Gastrocnemius medialis (tissue), 4 donors: ENCODE results near the gene HSFX2. TPM values are rescaled to one million over a fixed set of nuclear protein-coding genes. Genes with fewer than 3 reads are reported as not detected.
"Not testable (repeated sequence)": the region's sequence is repeated elsewhere in the genome, so short reads cannot be mapped to it uniquely, and the experiment has no call there.

Experiments used
- ATAC-seq, 2 donors: fragments of 150-250 bp; one replicate each; pipeline ENCODE4 v1.9.1; 2016
- DNase-seq, 2 donors: peaks; one replicate each; pipeline ENCODE4 v3.0.0-alpha.2; 2019
- H3K27ac ChIP-seq, 4 donors: fragments of 200-600 bp; sonication (generic); 1 replicate in 1 of 4; 2 replicates in 3 of 4; pipeline ENCODE4 v1.5.1; 2016 to 2018; ENCODE audit warnings: mild to moderate bottlenecking in 2 of 4, moderate library complexity in 1 of 4
- H3K27me3 ChIP-seq, 3 donors: fragments of 200-600 bp; sonication (generic) in 2 of 3; 1 replicate in 1 of 3; 2 replicates in 2 of 3; pipeline versions ENCODE4 v1.5.1 to v1.6.0; 2016 to 2019; ENCODE audit warnings: mild to moderate bottlenecking in 1 of 3, moderate library complexity in 1 of 3
- H3K36me3 ChIP-seq, 2 donors: fragments of 200-600 bp; sonication (generic) in 1 of 2; one replicate each; pipeline ENCODE4 v1.5.1; 2017 to 2018
- H3K4me1 ChIP-seq, 2 donors: fragments of 200-600 bp; sonication (generic) in 1 of 2; one replicate each; pipeline ENCODE4 v1.5.1; 2016 to 2017; ENCODE audit warnings: mild to moderate bottlenecking in 2 of 2
- H3K4me3 ChIP-seq, 4 donors: fragments of 200-600 bp; sonication (generic) in 3 of 4; 1 replicate in 1 of 4; 2 replicates in 3 of 4; pipeline ENCODE4 v1.5.1; 2016 to 2019; ENCODE audit warnings: mild to moderate bottlenecking in 2 of 4
- H3K9me3 ChIP-seq, 3 donors: fragments of 200-600 bp; sonication (generic) in 2 of 3; 1 replicate in 1 of 3; 2 replicates in 2 of 3; pipeline ENCODE4 v1.5.1; 2016 to 2019
- CTCF ChIP-seq, 5 experiments: fragments of 450-650 bp in 3 of 5; fragments of 200-600 bp in 2 of 5; sonication (generic) in 2 of 5; IDR thresholded peaks in 4 of 5; conservative IDR thresholded peaks in 1 of 5; 1 replicate in 4 of 5; 2 replicates in 1 of 5; pipeline ENCODE4 v1.5.1; 2016 to 2019; ENCODE audit warnings: antibody characterized with exemption in 5 of 5, mild to moderate bottlenecking in 3 of 5, moderate library complexity in 3 of 5
- POLR2A ChIP-seq, 2 donors: fragments of 450-650 bp; IDR thresholded peaks; one replicate each; pipeline ENCODE4 v1.6.1; 2017; ENCODE audit warnings: antibody characterized with exemption in 2 of 2, mild to moderate bottlenecking in 2 of 2, moderate library complexity in 2 of 2
- in situ Hi-C, 4 donors: fragments of 200-750 bp; cut with MboI; loops; one replicate each; pipeline versions ENCODE4 v1.15.0 to v1.8.0; 2017; ENCODE audit warnings: low sequenced_read_pairs in 4 of 4
- intact Hi-C: fragments of 100-400 bp; cut with DNase I; formaldehyde crosslinking; loops from one replicate; pipeline ENCODE4 v1.15.1; 2023; ENCODE audit warnings: low total_unique reads
- total RNA-seq, 4 donors: library from RNA; depleted of rRNA; stranded (reverse); fragments of >200 nt; gene quantifications; one replicate each; pipeline versions ENCODE4 v1.1.0 to v1.2.3, GENCODE V29; 2016

The HSFX2 gene
- total RNA-seq, 4 donors from 2014 or later = 0.36 to 2.0 (median 0.49) TPM; not detected in 1

DNA sequence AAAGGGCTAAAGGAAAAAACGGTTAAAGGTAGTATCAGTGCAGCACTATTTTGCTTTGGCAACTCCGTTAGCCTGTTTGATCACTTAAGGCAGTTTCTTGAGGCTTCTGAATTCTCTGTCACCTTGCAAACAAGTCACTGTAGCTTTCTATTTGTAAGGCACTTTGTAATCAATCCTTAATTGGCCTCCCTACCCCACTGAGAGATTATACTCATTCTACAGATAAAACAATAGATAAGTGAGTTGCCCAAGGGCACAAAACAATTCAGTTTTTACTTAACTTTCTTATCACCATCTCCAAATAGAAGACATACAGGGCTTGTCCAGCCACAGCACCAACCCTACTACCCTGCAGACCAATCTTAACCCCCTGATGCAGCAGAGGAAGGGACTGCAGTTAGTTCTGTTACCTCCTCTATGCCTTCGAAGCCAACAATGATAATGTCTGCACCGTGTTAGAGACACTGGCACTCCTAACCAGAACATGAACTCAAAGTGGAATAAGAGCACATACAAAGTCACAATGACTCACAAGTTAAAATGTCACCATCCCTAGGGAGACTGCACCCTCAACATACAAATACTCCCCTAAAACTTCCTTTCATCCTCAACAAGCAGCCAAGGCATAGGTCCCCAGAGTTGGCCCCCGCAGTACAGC, 34.7 kb upstream of the HSFX2 start:
- H3K36me3 ChIP-seq = no peaks in the 10 kb centered on the region
- no peaks in the 10 kb centered on the region for H3K9me3 ChIP-seq
- peak overlapping the region in 2 of 4 donors; percentile 63 to 73 for H3K4me3 ChIP-seq
- H3K27me3 ChIP-seq = no peaks in the 10 kb centered on the region
- H3K27ac ChIP-seq = peak overlapping the region in 3 of 4 donors; percentile 75 to 82 (median 76)
- DNase-seq = no peak
- intact Hi-C loops (loop anchor here (5.0 to 10.0 kb wide), 2 partner anchors 143 to 1765 kb away; partner anchors contain the start of gene VMA21), in situ Hi-C loops (loop anchor here in 1 of 4 donors (25.0 kb wide), 1 partner anchor 1718 kb away; the partner anchor contains the start of gene FMR1)
- ATAC-seq = no peak
- peaks cover 12 to 15% of the 10 kb centered on the region in 2 donors for H3K4me1 ChIP-seq
- TF ChIP-seq POLR2A (IDR thresholded peaks at IDR 0.05) (no peak), CTCF (IDR thresholded peaks at IDR 0.05 in 4 of 5, conservative IDR thresholded peaks at IDR 0.05 in 1 of 5) (no peak)

GRCh38 chrX:149628768-149629167, 33.7 kb upstream of the HSFX2 start:
- intact Hi-C loops (loop anchor here (5.0 kb wide), 1 partner anchor 141 kb away; no protein-coding TSS in a partner anchor), in situ Hi-C loops (loop anchor here in 1 of 4 donors (25.0 kb wide), 1 partner anchor 1716 kb away; the partner anchor contains the start of gene FMR1)
- H3K4me1 ChIP-seq = peaks cover 13 to 22% of the 10 kb centered on the region in 2 donors
- DNase-seq (no peak), ATAC-seq (no peak)
- no peak for TF ChIP-seq POLR2A (IDR thresholded peaks at IDR 0.05)
- no peak for TF ChIP-seq CTCF (IDR thresholded peaks at IDR 0.05 in 4 of 5, conservative IDR thresholded peaks at IDR 0.05 in 1 of 5)
- H3K9me3 ChIP-seq = no peaks in the 10 kb centered on the region
- no peak overlapping the region for H3K27ac ChIP-seq
- H3K27me3 ChIP-seq = no peaks in the 10 kb centered on the region
- no peak overlapping the region for H3K4me3 ChIP-seq
- H3K36me3 ChIP-seq = no peaks in the 10 kb centered on the region

DNA sequence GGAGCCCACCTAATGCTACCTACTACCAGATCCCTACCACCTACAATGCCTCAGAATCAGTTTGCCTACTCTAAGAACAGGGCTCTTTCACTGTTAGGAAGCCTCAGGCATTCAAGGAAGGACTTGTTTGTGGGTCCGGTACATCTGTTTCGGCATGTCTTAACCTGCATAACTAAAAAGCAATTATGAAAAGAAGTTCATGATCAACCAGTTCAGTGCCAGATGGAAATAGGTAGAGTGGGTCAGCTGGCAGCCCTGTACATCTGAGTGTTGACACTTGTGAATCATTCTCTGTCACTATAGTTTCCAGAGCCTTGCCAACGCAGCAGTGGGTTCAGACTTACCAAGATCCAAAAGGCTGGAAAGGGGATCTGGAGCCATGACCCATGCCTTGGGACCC, 33.2 kb upstream of the HSFX2 start:
- Histone ChIP-seq H3K36me3 (no peaks in the 10 kb centered on the region), H3K9me3 (no peaks in the 10 kb centered on the region), H3K4me3 (no peak overlapping the region), H3K27me3 (no peaks in the 10 kb centered on the region), H3K27ac (no peak overlapping the region), H3K4me1 (peaks cover 18 to 27% of the 10 kb centered on the region in 2 donors)
- intact Hi-C loops = loop anchor here (5.0 kb wide), 1 partner anchor 141 kb away; no protein-coding TSS in a partner anchor
- DNase-seq (no peak), ATAC-seq (no peak)
- in situ Hi-C loops = loop anchor here in 1 of 4 donors (25.0 kb wide), 1 partner anchor 1716 kb away; the partner anchor contains the start of gene FMR1
- TF ChIP-seq CTCF (IDR thresholded peaks at IDR 0.05 in 4 of 5, conservative IDR thresholded peaks at IDR 0.05 in 1 of 5) (no peak), POLR2A (IDR thresholded peaks at IDR 0.05) (no peak)

DNA sequence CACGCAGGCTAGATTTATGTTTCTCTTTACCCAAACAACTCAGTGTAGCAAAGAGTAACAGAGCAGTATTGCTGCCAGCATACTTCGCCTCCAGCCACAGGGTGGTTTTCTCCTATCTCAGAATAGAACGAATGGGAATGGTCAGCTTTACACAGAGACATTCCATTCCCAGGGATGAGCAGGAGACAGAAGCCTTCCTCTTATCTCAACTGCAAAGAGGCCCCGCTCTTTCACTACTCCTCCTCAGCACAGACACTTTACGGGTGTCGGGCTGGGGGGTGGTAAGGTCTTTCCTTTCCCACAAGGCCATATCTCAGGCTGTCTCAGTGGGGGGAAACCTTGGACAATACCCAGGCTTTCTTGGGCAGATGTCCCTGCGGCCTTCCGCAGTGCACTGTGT, 31.7 kb upstream of the HSFX2 start:
- H3K27me3 ChIP-seq, H3K9me3 ChIP-seq, DNase-seq, H3K36me3 ChIP-seq, H3K27ac ChIP-seq, ATAC-seq, H3K4me3 ChIP-seq: not testable (repeated sequence)
- peaks cover 18 to 29% of the 10 kb centered on the region in 2 donors for H3K4me1 ChIP-seq
- in situ Hi-C loops = loop anchor here in 1 of 4 donors (25.0 kb wide), 1 partner anchor 1715 kb away; the partner anchor contains the start of gene FMR1
- intact Hi-C loops = loop anchor here (5.0 kb wide), 1 partner anchor 140 kb away; no protein-coding TSS in a partner anchor

GRCh38 chrX:149619662-149620061, 24.5 kb upstream of the HSFX2 start:
- H3K27ac ChIP-seq, intact Hi-C loops, H3K27me3 ChIP-seq, DNase-seq, ATAC-seq, H3K9me3 ChIP-seq, H3K4me3 ChIP-seq, H3K36me3 ChIP-seq: not testable (repeated sequence)
- peaks cover 6 to 14% of the 10 kb centered on the region in 2 donors for H3K4me1 ChIP-seq
- in situ Hi-C loops = loop anchor here in 2 of 4 donors (25.0 kb wide), 1 partner anchor 107 kb away; the partner anchor contains the start of gene IDS (in 2 of the 2)
